ENCODE results near the gene MYO5C. TPM values are rescaled to one million over a fixed set of nuclear protein-coding genes. Genes with fewer than 3 reads are reported as not detected.

MYO5C gene
- total and polyA plus RNA-seq, 2 of the 13 experiments (the other 11 are each of a cell fraction or from before 2014, with no cell fraction given), result 15.7 to 23.7 TPM

DNA sequence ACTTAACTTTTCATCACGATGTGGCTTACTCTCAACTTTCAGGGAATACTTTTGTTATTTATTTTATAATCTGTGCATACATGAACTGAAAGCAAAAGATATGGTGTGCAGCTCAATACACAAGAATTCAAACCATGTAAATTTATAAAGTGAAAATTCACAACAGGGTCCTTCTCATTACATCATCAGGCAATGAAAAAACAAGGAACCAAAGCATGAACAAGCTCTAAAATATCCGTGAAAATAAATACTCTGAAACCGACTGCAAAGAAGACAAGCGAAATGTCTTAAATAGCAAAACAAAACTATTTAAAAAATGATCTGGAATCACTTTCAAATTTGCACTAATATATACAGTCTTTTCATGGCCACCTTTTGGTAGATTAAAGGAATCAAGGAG, 133.3 kb downstream of the MYO5C start:
- Histone ChIP-seq H3K79me2 (ENCODE audit: insufficient read depth, low read length) (no peaks in the 10 kb centered on the region), H4K20me1 (ENCODE audit: insufficient read depth, low read length) (no peaks in the 10 kb centered on the region), H3K4me1 (ENCODE audit: insufficient read depth, low read length) (peaks cover under 1% of the 10 kb centered on the region; the same call in 1 of the 2 replicates), H3K27ac (ENCODE audit: extremely low read length, insufficient read depth, low read length) (no peak overlapping the region), H3K36me3 (replicated peaks in 1 of 2; ENCODE audit: control insufficient read depth in 1 of 2, insufficient read depth in 2 of 2, low read length in 2 of 2) (peaks cover 0 to 13% of the 10 kb centered on the region in 2 experiments; a peak in 2 of 5 replicates), H3K4me2 (ENCODE audit: low read depth, low read length) (no peak overlapping the region), H3K27me3 (ENCODE audit: control insufficient read depth in 1 of 2, insufficient read depth in 2 of 2, low read length in 2 of 2) (no peaks in the 10 kb centered on the region), H2AFZ (ENCODE audit: low read length) (no peak overlapping the region), H3K9ac (ENCODE audit: insufficient read depth, low read depth, low read length) (no peak overlapping the region), H3K9me3 (ENCODE audit: low read length) (no peaks in the 10 kb centered on the region), H3K4me3 (replicated peaks in 1 of 3; ENCODE audit: insufficient read depth in 1 of 3, low read depth in 2 of 3, low read length in 3 of 3) (no peak overlapping the region)
- FAIRE-seq (no peak), ATAC-seq (no peak), DNase-seq (ENCODE audit: low spot score) (no peak)
- no peak for TF ChIP-seq ZNF776 (CRISPR knock-in tag; IDR thresholded peaks at IDR 0.05)
- TF ChIP-seq, protein P1, sequence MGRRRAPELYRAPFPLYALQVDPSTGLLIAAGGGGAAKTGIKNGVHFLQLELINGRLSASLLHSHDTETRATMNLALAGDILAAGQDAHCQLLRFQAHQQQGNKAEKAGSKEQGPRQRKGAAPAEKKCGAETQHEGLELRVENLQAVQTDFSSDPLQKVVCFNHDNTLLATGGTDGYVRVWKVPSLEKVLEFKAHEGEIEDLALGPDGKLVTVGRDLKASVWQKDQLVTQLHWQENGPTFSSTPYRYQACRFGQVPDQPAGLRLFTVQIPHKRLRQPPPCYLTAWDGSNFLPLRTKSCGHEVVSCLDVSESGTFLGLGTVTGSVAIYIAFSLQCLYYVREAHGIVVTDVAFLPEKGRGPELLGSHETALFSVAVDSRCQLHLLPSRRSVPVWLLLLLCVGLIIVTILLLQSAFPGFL (CRISPR knock-in tag; IDR thresholded peaks at IDR 0.05), result no peak
- in situ Hi-C loops (cut with HindIII; ENCODE audit: extremely low pct_ligation_motif_present, low pct_unique_long_range_greater_than_20kb) (no loop called here), intact Hi-C loops (cut with micrococcal nuclease; ENCODE audit: unreplicated experiment) (no loop called here)
- ChIA-PET CTCF (ENCODE audit: low intra/inter-chr PET ratio, low total read pairs) (interaction anchor here (1.8 kb wide), 1 partner anchor 47 kb away, joined by 4 read pairs; no protein-coding TSS in a partner anchor), POLR2A (no interaction called here)
- 88% methylated on average over 4 of the region's 4 CpGs for WGBS (ENCODE audit: low lambda C conversion rate)
- no TSS peak for BruUV-seq (replicated peaks)

GRCh38 chr15:52161406-52161966, 134.1 kb downstream of the MYO5C start:
- Histone ChIP-seq H3K79me2 (ENCODE audit: insufficient read depth, low read length) (no peaks in the 10 kb centered on the region), H4K20me1 (ENCODE audit: insufficient read depth, low read length) (no peaks in the 10 kb centered on the region), H3K4me1 (ENCODE audit: insufficient read depth, low read length) (peaks cover 9% of the 10 kb centered on the region), H3K4me3 (replicated peaks in 1 of 3; ENCODE audit: insufficient read depth in 1 of 3, low read depth in 2 of 3, low read length in 3 of 3) (no peak overlapping the region), H2AFZ (ENCODE audit: low read length) (no peak overlapping the region), H3K27me3 (ENCODE audit: control insufficient read depth in 1 of 2, insufficient read depth in 2 of 2, low read length in 2 of 2) (no peaks in the 10 kb centered on the region), H3K4me2 (ENCODE audit: low read depth, low read length) (no peak overlapping the region), H3K9ac (ENCODE audit: insufficient read depth, low read depth, low read length) (no peak overlapping the region), H3K9me3 (ENCODE audit: low read length) (no peaks in the 10 kb centered on the region), H3K27ac (ENCODE audit: extremely low read length, insufficient read depth, low read length) (no peak overlapping the region), H3K36me3 (replicated peaks in 1 of 2; ENCODE audit: control insufficient read depth in 1 of 2, insufficient read depth in 2 of 2, low read length in 2 of 2) (peaks cover 0 to 13% of the 10 kb centered on the region in 2 experiments; a peak in 2 of 5 replicates)
- no peak for DNase-seq (ENCODE audit: low spot score)
- TF ChIP-seq HMGA1 (CRISPR knock-in tag; conservative IDR thresholded peaks at IDR 0.05), result no peak
- TF ChIP-seq ZNF850 (CRISPR knock-in tag; conservative IDR thresholded peaks at IDR 0.05), result no peak
- no peak for TF ChIP-seq ZBED4 (CRISPR knock-in tag; IDR thresholded peaks at IDR 0.05; ENCODE audit: borderline replicate concordance)
- ChIA-PET POLR2A (no interaction called here), CTCF (ENCODE audit: low intra/inter-chr PET ratio, low total read pairs) (no interaction called here)
- 96% methylated on average over 13 of the region's 13 CpGs for WGBS (ENCODE audit: low lambda C conversion rate)
- ATAC-seq, result no peak
- intact Hi-C loops (cut with micrococcal nuclease; ENCODE audit: unreplicated experiment) (no loop called here), in situ Hi-C loops (cut with HindIII; ENCODE audit: extremely low pct_ligation_motif_present, low pct_unique_long_range_greater_than_20kb) (no loop called here)
- no TSS peak for BruUV-seq (replicated peaks)
- FAIRE-seq, result no peak
